ENCODE measurements around the gene MARK3.

MARK3 gene

DNA sequence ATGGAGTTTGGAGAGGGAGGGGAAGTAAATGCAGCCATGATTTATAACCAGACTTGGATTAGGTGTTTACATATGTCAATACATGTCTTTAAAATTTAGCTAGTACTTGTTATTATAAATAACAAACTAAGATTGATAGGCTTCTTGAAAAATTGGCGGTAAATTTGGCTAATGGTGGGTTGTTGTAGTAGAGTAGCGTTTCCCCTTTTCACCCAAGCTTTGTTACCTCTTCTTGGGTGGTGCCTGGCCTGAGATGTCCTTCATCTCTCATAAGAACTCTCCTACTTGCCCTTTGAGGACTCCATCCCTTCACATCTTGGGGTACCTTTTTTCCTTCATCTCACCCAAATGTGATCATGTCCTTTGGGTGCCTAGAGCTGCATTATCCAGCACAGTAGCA lies 11.2 kb downstream of the MARK3 start:
- DNase-seq (ENCODE audit: low spot score) = no peak

DNA sequence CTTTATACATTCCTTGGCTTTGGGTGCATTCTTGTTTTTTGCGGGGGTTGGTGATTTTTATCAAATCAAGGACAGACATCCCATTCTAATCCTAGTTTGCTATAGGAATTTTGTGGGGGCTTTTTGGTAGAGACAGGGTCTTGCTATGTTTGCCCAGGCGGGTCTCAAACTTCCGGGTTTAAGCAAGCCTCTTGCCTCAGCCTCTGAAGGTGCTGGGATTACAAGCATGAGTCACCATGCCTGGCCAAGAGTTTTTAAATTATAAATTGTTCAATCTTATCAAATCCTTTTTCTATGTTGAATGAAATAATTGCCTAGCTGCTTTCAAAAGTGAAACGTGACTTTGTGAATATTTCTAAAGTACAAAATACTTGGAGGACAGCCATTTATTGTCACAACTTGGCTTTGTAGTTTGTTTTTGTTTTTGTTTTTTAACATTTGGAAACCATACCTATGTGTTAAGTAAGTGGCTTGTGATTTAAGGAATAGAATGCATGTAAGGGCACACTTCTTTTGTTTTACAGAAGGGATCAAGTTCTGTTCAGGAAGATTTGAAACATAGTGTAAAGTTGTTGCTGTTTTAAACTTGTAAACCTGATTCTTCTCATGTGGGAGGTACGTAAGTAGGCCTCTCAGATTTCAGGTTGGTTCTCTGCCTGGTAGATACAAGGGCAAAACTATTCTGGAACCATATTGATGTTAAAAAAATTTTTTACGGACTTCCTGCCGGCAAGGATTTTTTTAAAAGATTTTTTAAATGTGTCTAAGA lies 13.4 kb downstream of the MARK3 start:
- no peak for DNase-seq (ENCODE audit: low spot score)

DNA sequence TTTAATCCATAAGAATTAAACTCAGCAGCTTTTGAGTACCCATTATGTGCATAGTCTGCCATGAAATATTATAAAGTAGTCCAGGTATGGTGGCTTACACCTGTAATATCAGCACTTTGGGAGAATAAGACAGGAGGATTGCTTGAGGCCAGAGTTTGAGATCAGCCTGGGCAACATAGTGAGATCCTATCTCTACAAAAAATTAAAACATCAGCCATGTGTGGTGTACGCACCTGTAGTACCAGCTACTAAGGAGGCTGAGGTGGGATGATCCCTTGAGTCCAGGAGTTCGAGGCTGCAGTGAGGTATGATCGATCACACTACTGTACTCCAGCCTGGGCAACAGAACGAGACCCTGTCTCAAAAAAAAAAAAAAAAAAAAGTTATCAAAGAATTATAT lies 15.3 kb downstream of the MARK3 start:
- no peak for DNase-seq (ENCODE audit: low spot score)

DNA sequence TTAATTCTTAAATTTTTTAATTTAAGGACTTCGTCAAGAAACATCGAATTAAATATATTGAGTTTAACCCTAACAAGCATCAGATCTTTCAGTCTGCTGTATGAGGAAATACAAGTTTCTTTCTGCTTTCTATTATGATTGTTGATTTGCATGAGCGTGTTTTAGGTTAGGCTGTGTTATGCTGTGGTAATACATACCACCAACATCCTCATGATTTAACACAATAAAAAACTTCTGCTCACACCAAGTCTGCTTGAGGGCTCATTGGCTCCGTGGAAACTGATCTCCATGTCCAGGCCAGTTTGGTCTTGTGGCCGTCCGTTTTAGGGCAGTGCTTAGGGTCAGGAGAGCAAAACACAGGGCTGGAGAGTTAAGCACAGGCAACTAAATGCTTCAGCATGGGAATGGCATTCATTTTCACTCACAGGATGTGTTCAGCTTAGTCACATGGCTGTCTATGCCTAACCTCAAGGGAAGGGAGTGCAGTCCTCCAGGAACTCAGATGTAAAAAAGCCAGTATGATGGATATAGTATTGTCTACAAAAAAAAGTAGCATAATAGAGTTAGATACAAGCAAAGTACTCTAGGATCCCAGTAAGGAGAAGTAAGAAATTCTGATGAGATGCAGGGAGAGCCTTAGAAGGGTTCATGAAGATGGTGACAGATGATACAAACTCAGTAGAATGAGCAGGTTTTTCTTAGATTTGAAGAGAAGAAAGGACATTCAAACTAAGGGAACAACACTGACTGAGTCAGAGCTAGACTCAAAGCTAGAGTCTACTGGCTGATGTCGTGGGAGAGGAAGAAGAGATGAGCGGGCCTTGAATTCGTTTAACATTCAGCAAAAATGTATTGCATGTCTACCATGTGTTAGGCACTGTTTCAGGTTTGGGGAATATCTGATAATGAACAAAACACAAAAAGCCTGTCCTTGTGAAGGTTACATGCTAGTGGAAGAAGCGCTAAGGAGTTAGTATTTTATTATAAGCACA lies 16.3 kb downstream of the MARK3 start:
- no peak for DNase-seq (ENCODE audit: low spot score)

DNA sequence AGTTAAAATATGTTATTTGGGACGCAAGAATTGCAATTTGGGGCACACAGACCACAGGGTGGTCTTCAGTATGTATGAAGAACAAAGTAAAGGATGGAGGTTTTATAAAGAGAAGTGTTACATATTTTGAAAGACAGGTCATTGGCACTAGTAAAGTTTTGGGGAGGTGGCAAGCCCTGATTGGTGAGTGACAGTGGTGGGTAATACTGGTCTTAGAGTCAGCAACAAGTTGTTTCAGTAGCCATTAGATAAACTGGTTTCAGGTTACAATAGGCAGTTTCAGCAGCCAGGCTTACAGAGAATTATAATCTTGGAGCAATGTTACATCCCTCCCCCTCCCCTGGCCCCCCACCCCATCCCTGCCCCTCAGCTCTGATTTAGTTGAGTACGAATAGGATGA lies 17.5 kb downstream of the MARK3 start:
- no peak for DNase-seq (ENCODE audit: low spot score)

DNA sequence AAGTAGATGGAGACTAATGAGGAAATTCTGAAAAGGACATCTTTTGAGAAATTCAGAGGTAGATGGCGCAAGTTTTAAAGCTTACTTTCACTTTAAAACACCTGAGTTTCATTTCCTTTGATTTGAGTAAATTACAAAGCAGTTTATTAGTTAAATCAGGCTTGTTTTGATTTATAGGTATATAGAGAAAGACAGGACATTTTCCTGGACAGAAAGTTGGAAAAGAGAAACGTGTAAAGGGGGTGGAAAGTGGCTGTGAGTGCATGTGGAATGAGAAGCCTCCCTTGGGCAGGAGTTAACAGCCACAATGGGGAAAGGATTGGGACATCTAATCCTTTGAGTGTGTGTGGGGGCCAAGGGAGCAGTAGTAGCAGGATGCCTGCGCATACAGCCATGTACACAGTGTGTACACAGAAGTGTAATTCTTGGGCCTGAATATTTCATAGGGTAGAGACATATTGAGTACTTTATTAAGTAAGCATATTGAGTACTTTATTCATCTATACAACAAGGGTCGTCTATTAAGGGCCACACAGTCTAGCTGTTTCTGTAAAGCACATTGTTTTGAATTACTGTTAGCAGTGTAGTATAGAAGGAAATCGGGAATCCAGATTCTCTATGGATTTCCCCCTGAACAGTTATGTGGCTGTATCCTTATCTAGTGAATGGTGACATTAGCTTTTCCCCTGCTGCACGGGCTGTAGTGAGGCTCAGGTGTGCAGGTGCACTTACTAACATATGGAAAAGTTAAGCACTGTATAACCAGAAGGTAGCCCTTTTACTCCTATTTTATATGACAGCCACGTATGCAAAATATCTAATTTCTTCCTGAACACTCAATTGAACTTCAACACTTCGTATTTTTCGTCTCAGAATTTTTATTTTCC lies 19.1 kb downstream of the MARK3 start:
- no peak for DNase-seq (ENCODE audit: low spot score)

DNA sequence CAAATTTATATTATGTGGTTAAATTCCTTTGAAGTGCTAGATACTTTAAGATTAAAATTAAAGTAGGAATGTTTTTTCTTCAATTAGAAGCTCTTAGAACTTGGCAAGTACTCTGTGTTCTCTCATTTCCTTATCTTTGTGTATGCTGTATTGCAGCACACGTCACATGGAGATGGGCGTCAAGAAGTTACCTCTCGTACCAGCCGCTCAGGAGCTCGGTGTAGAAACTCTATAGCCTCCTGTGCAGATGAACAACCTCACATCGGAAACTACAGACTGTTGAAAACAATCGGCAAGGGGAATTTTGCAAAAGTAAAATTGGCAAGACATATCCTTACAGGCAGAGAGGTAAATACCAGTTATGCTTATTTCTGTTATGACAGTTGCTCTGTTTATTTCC lies 19.7 kb downstream of the MARK3 start:
- DNase-seq (ENCODE audit: low spot score) = no peak

DNA sequence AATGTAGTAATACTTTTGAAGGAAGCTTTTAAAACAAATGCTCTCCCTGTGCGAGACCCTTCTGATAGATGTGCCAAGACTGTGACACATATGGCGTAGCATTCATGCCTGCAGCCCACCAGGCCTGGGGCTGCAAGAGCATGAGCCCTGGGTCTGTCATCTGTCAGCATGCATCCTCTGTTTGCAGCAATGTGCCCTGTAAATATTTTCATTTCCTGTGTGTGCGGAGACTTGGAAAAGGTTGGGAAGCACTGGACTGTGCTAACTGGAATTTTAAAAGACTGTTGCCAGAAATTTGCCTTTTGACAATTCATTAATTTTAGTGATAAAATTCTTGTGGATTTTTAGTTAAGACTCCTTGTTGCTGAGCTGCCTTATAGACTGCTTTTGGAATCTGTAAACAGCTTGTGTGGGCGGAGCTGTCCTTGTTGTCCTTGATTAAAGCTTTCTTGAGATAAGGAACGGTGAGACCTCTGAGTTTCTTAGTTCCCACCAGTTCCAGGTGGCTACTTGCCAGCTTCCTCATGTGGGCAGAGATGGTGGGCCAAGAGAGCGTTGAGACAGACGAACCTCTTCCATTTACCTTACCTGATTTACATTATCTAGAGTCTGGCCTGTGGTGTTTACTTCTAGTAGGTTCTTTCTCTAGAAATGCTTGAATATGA lies 23.4 kb downstream of the MARK3 start:
- DNase-seq (ENCODE audit: low spot score) = no peak

DNA sequence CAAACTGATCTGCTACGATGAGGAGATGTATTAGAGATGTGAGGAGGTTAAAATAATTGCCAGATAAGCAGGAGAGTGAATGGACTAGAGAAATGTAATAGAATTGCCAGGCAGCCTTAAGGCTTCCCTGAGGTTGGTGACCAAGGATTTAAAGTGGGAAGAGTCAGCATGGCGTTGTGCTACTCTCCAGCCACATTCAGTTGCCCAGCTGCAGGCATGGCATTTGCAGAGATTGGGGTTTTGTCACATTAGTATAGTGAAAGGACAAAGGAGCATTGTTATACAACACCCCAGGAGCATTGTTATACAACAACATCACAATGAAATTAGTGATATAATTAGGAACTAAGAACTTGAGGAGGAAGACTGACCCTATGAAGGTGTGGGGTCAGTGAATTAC lies 31.7 kb downstream of the MARK3 start:
- no peak for DNase-seq (ENCODE audit: low spot score)

DNA sequence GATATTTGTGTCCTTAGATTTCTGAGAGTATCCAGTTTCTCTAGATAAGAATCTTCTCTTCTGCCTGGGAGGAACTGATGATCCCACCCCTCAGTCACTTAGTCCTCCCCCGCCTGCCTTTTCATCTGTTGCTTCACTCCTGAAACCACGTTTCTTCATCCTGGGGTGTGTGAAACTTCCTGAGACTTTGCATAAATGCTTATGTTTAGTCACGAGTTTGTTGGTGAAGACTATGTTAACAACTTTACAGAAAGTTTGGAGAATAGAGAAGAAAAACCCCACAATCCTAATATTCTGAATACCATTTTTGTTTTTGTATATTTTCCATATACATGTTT lies 33.2 kb downstream of the MARK3 start:
- no peak for DNase-seq (ENCODE audit: low spot score)

DNA sequence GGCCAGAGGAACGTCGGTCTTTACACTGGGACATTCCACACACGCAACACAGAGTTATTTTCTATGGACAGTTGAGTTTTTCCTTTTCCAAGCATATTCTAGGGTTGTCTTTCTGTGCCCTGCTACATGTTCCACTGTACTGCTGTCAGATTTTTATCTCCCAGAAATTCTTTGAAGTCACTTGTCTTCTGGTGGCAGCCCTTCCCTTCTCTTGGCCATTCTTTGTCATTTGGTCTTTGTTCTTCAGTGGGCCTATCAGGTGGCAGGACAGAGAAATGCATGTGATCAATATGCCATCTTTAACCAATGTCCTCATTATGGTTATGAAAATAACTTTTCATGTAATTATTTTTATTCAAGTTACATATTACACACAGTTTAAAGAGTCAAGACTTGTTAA lies 36.3 kb downstream of the MARK3 start:
- no peak for DNase-seq (ENCODE audit: low spot score)

DNA sequence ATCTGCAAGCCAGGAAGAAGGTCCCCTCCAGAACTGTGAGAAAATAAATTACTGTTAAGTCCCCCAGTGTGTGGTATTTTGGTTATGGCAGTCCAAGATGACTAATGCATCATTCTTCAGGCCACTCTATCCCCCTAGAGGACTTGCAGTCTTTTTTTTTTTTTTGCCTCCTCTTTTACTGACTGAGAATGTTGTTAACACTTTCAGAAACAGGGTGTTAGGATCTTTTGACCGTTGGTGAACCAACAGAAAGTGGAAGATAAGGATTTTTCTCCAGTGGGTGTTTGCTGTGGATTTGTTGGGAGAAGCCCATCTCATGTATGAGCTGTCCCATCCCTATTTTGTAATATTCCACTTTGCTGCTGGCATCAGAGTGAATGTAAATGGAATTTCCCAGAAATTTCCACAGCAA lies 37.8 kb downstream of the MARK3 start:
- no peak for DNase-seq (ENCODE audit: low spot score)

DNA sequence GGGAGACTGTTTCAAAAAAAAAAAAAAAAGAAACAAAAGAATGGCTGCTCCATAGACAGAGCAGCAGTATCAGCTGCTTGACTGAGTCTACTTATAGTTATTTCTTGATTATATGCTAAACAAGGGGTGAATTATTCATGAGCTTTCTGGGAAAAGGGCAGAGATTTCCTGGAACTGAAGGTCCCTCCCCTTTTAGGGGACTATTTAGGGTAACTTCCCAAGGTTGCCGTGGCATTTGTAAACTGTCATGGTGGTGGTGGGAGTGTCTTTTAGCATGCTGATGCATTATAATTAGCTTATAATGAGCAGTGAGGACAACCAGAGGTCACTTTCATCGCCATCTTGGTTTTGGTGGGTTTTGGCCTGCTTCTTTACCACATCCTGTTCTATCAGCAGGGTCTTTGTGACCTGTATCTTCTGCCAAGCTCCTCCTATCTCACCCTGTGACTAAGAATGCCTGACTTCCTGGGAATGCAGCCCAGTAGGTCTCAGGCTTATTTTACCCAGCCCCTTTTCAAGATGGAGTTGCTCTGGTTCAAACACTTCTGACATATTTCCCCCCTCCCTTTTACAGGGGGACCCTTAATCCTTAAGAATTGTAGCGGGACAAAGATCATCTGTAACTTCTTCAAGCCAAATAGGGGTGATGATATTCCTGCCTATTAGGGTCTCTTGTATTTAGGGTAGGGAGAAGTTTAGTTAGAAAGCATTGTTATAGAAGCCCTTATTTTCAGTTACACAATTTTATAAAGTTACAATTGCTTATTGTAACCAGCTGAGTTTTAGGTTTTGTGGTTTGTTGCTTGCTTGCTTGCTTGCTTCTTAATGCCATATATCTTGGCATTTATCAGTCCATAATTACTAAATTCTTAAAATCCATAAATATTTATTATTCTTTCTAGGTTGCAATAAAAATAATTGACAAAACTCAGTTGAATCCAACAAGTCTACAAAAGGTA lies 42.5 kb downstream of the MARK3 start:
- no peak for DNase-seq (ENCODE audit: low spot score)

DNA sequence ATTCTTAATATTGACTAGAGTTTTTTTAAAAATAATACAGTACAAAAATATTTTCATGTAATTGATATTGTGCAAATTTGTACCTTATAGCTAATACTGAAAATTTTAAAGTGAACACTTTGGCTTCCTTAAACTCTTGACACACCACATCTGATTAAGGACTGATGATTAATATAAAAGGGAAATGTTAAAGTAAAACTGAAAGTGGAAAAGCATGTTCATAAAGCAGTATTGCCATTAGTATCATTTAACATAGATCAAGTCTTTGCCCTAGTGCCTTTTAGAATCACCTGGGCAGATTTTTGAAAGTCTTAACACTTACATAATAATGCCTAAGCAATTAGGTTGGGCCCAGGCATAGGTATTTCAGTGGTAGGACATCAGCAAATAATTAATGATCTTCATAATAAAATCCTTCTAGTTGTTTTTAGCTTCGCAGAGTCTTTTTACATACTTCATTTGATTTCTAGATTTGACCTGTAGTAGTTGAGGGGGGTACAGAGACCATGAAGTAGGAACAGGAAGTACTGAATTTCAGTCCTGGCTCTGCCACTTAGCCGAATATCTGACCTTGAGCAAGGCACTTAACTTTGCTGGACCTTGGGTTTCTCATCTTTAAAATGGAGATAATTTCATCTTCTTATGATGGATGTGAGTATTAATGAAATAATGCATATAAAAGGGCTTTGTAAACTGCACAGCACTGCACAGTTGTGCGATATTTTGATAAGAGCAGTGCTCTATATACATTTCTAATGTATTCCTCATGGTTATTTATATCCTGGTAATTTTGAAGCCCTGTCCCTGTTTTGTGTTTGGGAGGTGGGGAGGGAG lies 43.7 kb downstream of the MARK3 start:
- DNase-seq (ENCODE audit: low spot score) = no peak

DNA sequence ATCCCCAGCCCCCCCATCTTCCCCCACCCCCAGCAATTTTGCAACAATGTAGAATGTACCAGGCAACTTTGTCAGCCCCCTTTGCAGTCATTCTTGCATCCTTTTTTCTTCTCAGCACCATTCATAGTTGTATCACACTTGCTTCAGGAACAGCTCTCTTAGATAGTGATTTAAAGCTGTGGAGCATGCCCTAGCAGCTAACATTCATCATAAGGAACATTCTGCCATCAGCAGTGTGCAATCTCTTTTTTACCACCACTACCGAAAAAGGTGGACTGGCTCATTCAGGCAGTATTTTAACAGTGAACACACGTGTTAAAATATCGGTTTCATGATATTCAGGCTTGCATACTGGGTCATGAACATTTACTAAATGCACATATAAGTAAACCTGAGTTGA lies 45.1 kb downstream of the MARK3 start:
- DNase-seq (ENCODE audit: low spot score) = no peak

DNA sequence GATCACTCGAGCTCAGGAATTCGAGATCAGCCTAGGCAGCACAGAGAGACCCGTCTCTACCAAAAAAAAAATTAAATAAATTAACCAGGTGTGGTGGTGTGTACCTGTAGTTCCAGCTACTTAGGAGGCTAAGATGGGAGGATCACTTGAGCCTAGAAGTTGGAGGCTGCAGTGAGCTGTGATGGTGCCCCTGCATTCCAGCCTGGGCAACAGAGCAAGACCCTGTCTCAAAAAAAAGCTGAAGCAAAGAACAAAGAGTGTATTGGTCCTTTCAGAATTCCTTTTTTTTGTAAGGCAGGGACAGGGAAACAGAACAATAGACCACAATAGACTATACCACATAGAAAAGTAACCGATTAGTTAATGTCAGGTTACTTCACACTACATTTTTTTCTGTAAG lies 47.4 kb downstream of the MARK3 start:
- DNase-seq (ENCODE audit: low spot score) = no peak

DNA sequence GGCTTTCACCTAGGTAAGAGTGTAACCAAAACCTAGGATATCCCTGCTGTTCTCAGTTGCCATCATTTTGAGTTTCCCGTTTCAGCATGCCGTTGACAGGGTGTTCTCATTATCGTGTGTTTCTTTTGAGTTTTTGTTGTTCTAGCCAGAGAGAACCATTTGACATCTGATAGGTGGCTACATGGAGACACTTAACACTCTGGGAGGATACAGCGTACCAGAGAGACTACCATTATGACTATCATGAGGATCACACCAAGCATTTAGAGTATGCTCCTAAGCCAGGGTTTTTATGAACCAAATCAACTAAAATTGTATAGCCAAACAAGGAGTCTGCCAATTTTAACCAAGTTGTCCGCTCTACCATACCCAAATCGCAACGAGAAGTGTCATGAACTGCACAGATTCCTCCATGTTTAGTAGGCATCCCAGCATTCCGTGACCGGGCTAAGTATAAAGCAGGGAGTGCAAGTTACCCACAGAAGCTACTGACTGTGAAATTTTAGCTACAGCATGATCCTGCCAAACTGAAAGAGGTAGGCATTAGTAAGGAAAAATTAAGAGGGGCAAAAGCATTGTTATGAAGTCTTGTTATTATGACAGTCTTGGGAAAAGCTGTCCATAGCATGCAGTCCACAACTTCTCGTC lies 48.8 kb downstream of the MARK3 start:
- DNase-seq (ENCODE audit: low spot score) = no peak

DNA sequence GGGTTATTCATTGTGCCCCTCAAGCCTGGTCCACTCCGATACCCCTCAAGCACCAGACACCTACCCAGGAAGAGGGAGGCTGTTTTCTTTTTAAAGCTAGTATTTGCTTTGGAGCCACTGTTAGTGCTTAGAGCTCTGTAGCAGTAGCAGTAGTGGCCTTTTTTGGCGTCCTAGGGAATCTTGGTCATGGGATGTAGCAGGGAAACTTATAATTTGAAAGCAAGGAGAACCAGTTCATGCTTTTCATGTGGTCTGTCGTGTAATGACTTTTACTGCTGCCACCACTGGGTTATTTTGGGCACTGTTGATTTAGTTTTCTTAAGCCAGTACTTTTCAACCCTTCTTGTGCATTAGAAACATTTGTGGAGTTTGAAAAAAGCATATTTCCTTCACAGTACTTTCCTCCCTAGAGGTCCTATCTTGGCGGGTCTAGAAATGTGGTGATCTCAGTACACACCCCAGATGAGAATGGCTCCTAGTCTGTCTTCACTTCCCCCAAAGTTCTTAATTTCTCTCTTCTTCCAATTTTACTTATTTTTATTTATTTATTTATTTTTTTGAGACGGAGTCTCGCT lies 49.7 kb downstream of the MARK3 start:
- DNase-seq (ENCODE audit: low spot score) = no peak

DNA sequence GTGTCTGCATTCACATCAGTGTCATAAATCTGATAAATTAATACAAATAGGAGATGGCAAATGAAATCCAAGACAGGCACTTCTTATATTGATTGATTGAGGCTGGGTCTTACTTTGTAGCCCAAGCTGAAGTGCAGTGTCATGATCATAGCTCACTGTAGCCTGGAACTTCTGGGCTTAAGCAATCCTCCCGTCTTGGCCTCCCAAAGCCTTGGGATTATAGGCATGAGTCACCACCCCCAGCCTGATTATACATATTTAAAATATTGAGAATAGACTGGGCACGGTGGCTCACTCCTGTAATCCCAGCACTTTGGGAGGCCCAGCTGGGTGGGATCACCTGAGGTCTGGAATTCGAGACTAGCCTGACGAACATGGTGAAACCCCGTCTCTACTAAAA lies 51.3 kb downstream of the MARK3 start:
- no peak for DNase-seq (ENCODE audit: low spot score)
